ENCODE measurements around the gene PRR7. TPM values are rescaled to one million over a fixed set of nuclear protein-coding genes. Genes with fewer than 3 reads are reported as not detected.

PRR7 gene
- total RNA-seq, 1 donor from 2014 or later: 5.1 TPM

GRCh38 chr5:177433658-177434217 lies 12.9 kb upstream of the PRR7 start:
- DNase-seq (ENCODE audit: low spot score): no peak
- intact Hi-C loops (cut with DNase I): no loop called here

GRCh38 chr5:177434437-177434836 lies 12.2 kb upstream of the PRR7 start:
- no peak for DNase-seq (ENCODE audit: low spot score)
- intact Hi-C loops (cut with DNase I): no loop called here

GRCh38 chr5:177434942-177435738 lies 11.5 kb upstream of the PRR7 start:
- DNase-seq (ENCODE audit: low spot score): no peak
- intact Hi-C loops (cut with DNase I): no loop called here

GRCh38 chr5:177435847-177436536 lies 10.6 kb upstream of the PRR7 start:
- intact Hi-C loops (cut with DNase I): no loop called here
- no peak for DNase-seq (ENCODE audit: low spot score)

- no peak for DNase-seq (ENCODE audit: low spot score)
- intact Hi-C loops (cut with DNase I): no loop called here
Measured at GRCh38 chr5:177437623-177438022, 9.0 kb upstream of the PRR7 start.

- intact Hi-C loops (cut with DNase I): no loop called here
- DNase-seq (ENCODE audit: low spot score): no peak
Measured at GRCh38 chr5:177438468-177438867, 8.1 kb upstream of the PRR7 start.

GRCh38 chr5:177439518-177440053 lies 7.0 kb upstream of the PRR7 start:
- intact Hi-C loops (cut with DNase I): no loop called here
- no peak for DNase-seq (ENCODE audit: low spot score)

- DNase-seq (ENCODE audit: low spot score): no peak
Measured at GRCh38 chr5:177440211-177440989, 6.2 kb upstream of the PRR7 start.

GRCh38 chr5:177440990-177441780 lies 5.4 kb upstream of the PRR7 start:
- intact Hi-C loops (cut with DNase I): no loop called here
- no peak for DNase-seq (ENCODE audit: low spot score)

More at GRCh38 chr5:177440211-177440989, 6.2 kb upstream of the PRR7 start:
- intact Hi-C loops (cut with DNase I): no loop called here

- intact Hi-C loops (cut with DNase I): no loop called here
Measured at GRCh38 chr5:177442066-177442826, 4.4 kb upstream of the PRR7 start.

GRCh38 chr5:177443144-177443983 lies 3.2 kb upstream of the PRR7 start:
- intact Hi-C loops (cut with DNase I): no loop called here
- DNase-seq (ENCODE audit: low spot score): no peak

More at GRCh38 chr5:177442066-177442826, 4.4 kb upstream of the PRR7 start:
- DNase-seq (ENCODE audit: low spot score): no peak

- no peak for DNase-seq (ENCODE audit: low spot score)
- intact Hi-C loops (cut with DNase I): no loop called here
Measured at GRCh38 chr5:177444106-177445051, 2.2 kb upstream of the PRR7 start.

GRCh38 chr5:177445052-177445916 lies 1.3 kb upstream of the PRR7 start:
- intact Hi-C loops (cut with DNase I): no loop called here

GRCh38 chr5:177445917-177446199 lies 756 bp upstream of the PRR7 start:
- no peak for DNase-seq (ENCODE audit: low spot score)
- intact Hi-C loops (cut with DNase I): no loop called here

More at GRCh38 chr5:177445052-177445916, 1.3 kb upstream of the PRR7 start:
- no peak for DNase-seq (ENCODE audit: low spot score)

- no peak for DNase-seq (ENCODE audit: low spot score)
- intact Hi-C loops (cut with DNase I): no loop called here
Measured at GRCh38 chr5:177447066-177447610, 524 bp downstream of the PRR7 start.
